WI38 (cell line): ENCODE data around the gene KLF9.

Source experiments
- H3K4me3 ChIP-seq: 2 replicates; pipeline ENCODE4 v1.5.1; 2011; ENCODE audit warnings: low read depth, mild to moderate bottlenecking, control low read depth, low read length
- TF ChIP-seq, protein P1 (sequence below): IDR thresholded peaks from 2 replicates; pipeline ENCODE4 v1.5.1; 2012; ENCODE audit warnings: low read depth, mild to moderate bottlenecking, control low read depth, low read length

The KLF9 gene

DNA sequence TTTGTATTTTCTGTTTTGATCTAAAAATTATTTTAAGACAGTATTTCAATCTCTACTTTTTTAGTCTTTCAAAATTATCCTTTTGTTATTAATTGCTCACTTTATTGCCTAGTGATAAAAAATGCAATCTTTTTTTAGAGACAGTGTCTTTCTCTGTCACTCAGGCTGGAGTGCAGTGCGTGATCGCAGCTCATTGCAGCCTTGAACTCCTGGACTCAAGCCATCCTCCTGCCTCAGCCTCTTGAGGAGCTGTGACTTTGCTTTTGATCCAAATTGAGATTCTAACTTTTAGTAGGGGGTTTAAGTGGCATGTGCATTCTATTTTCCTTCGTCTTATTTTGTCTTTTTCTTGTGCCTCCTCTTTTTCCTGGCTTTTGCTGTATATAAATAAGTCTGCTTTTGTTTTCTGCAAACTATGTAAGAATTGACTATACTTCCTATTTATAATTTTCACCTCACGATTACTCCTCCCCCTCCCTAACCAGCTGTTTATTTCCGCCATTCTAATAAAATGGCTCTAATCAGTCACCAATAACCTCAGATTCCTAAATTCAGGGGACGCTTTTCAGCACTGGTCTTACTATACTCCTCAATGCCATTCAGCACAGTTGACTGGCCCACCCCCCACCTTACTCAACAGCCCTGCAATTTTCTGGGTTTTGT, 32.3 kb downstream of the KLF9 start:
- no peak overlapping the region for H3K4me3 ChIP-seq
- TF ChIP-seq, protein P1, sequence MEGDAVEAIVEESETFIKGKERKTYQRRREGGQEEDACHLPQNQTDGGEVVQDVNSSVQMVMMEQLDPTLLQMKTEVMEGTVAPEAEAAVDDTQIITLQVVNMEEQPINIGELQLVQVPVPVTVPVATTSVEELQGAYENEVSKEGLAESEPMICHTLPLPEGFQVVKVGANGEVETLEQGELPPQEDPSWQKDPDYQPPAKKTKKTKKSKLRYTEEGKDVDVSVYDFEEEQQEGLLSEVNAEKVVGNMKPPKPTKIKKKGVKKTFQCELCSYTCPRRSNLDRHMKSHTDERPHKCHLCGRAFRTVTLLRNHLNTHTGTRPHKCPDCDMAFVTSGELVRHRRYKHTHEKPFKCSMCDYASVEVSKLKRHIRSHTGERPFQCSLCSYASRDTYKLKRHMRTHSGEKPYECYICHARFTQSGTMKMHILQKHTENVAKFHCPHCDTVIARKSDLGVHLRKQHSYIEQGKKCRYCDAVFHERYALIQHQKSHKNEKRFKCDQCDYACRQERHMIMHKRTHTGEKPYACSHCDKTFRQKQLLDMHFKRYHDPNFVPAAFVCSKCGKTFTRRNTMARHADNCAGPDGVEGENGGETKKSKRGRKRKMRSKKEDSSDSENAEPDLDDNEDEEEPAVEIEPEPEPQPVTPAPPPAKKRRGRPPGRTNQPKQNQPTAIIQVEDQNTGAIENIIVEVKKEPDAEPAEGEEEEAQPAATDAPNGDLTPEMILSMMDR: no peak

DNA sequence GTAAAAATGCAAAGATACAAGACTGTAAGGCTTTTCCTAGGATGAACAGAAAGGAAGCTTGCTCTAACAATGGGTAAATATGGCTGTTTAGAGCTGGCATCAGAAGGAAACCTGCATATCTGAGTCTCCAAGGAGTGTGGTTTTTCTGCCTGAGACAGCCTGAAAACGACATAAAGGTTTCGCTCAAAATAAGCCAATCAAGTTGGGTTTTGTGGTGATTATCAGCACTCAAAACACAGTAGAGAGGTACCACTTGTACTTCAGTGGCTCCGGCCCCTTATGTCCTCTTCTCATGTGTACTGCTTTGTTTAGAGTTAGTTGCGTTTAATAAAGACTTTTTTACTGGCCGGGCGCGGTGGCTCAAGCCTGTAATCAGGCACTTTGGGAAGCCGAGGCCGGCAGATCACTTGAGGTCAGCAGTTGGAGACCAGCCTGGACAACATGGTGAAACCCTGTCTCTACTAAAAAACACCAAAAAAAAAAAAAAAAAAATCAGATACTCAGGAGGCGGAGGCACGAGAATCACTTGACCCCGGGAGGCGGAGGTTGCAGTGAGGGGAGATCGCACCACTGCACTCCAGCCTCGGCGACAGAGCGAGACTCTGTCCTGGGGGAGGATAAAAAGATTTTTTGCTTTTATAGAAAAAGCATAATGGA, 39.4 kb downstream of the KLF9 start:
- TF ChIP-seq, protein P1: no peak

DNA sequence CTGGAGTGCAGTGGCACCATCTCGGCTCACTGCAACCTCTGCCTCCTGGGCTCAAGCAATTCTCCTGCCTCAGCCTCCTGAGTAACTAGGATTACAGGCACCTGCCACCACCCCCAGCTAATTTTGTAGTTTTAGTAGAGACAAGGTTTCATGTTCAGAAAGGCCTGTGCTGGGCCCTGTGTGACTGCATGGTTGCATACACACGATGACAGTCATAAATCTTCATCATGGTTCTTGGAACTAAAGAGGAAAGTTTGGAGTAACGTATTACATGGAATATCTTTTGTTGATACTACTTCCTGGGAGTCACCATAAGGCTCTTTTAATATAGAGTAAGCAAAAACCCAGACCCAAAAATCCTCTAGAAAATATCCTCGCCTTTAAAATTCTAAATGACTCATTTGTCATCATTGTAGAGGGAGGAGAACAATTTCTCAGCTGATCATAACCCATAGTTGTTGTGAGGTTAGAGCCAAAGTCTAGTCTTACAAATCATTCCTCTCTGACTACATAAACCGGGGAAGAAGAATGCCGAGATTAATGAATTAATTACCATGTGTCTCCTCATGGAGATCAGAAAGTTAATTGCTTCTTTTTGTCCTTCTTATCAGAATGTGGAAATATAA, 47.0 kb downstream of the KLF9 start:
- H3K4me3 ChIP-seq: no peak overlapping the region
- TF ChIP-seq, protein P1: no peak

More for the DNA sequence above, 39.4 kb downstream of the KLF9 start:
- H3K4me3 ChIP-seq: no peak overlapping the region

DNA sequence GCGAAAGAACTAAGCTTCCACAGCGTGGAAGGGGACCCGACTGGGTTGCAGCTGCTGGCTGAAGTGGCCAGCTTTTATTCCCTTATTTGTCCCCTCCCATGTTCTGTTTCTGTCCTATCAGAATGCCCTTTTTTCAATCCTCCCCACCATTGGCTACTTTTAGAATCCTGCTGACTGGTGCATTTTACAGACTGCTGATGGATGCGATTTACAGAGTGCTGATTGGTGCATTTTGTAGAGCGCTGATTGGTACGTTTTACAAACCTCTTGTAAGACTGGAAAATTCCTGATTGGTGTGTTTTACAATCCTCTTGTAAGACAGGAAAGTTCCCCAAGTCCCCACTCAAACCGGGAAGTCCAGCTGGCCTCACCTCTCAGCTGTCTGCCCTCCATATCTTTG, 50.7 kb downstream of the KLF9 start:
- no peak overlapping the region for H3K4me3 ChIP-seq
- TF ChIP-seq, protein P1: no peak

DNA sequence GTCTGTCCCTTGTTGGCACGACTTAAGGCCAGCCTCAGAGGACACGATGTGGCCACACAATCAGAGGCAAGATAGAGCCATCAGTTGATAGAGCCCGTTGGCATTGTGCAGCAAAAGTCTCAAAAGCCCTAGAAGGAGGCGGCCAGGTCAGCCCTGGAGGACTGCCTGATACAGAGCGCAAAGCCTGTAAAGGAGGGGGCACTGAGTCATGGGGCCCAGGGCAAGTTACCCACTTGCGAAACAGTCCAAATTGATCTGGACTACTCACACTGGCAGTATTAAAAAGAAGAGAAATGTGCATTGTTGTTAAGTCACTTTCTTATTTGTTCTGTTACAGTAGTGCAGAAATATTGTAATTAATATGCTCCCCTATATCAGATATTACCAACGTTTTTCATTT, 51.5 kb downstream of the KLF9 start:
- no peak overlapping the region for H3K4me3 ChIP-seq
- TF ChIP-seq, protein P1: no peak

DNA sequence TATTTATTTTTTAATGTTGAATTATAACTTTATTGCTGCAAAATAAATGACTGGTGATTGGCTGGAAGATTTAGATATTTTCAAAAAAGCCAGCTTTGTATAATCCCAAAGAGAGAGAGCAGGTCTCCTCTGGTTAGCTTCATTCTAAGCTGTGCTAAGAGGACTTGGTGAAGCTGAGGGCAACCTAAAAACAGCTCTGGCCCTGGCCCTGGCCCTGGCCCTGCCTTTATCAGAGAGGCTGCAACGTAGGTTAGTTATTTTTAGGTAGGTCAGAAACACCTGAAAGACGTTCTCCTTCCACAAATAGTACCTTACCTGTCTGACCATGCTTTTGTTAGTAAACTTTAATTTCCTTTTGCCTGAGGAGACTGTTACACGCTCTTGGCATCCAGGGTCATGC, 58.7 kb downstream of the KLF9 start:
- TF ChIP-seq, protein P1: no peak
- H3K4me3 ChIP-seq: no peak overlapping the region

DNA sequence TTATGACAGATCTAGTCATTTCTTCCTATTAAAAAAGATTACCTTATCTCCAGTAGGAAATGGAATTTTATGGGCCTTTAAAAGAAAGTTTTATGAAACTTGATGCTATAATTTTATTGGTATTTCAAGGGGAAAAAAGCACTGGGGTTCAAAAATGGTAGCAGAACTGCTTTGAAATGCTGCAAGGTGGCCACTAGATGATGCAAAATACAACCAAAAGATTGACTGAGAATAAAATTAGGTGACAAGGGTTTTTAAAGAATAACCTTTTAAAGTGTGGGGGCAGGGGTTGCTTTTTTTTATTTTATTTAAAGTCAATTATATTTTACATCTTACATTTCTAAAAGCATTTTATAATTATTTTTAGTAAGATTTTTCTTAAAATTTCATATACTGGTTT, 61.7 kb downstream of the KLF9 start:
- no peak overlapping the region for H3K4me3 ChIP-seq
- TF ChIP-seq, protein P1: peak; percentile 29; the same call in 1 of the 2 replicates
